Measurements from ENCODE around the gene GPR62. TPM values are rescaled to one million over a fixed set of nuclear protein-coding genes. Genes with fewer than 3 reads are reported as not detected.

Gene GPR62
- polyA plus RNA-seq, 12 donors = 0.22 to 1.0 (median 0.36) TPM; not detected in 2

Other genes with a start within 250 kb of the GPR62 start
- under 1 TPM in 10 of 12 donors, not detected in 2; 0.22 to 0.71 (median 0.44) TPM for gene GRM2, start 248.3 kb upstream of the GPR62 start, polyA plus RNA-seq (ENCODE audit: insufficient read length in 12 of 12)
- gene IQCF6, start 176.1 kb upstream of the GPR62 start, polyA plus RNA-seq (ENCODE audit: insufficient read length in 12 of 12) = not detected
- gene IQCF2, start 93.8 kb upstream of the GPR62 start, polyA plus RNA-seq (ENCODE audit: insufficient read length in 12 of 12) = not detected
- gene IQCF5, start 79.8 kb upstream of the GPR62 start, polyA plus RNA-seq (ENCODE audit: insufficient read length in 12 of 12) = not detected
- gene IQCF1, start 52.0 kb upstream of the GPR62 start, polyA plus RNA-seq (ENCODE audit: insufficient read length in 12 of 12) = under 1 TPM in 1 of 12 donors, not detected in 11; 0.25 TPM
- 10 to 100 TPM in 11 of 12 donors, not detected in 1; 11.2 to 15.6 (median 13.9) TPM for gene RRP9, start 13.5 kb upstream of the GPR62 start, polyA plus RNA-seq (ENCODE audit: insufficient read length in 12 of 12)
- gene PARP3, start 13.0 kb upstream of the GPR62 start, polyA plus RNA-seq (ENCODE audit: insufficient read length in 12 of 12) = 10 to 100 TPM in 1 of 12 donors, 1 to 10 TPM in 10, not detected in 1; 3.2 to 10.7 (median 5.4) TPM
- 10 to 100 TPM in 11 of 12 donors, not detected in 1; 45.3 to 71.8 (median 56.8) TPM for gene PCBP4, start 12.1 kb downstream of the GPR62 start, polyA plus RNA-seq (ENCODE audit: insufficient read length in 12 of 12)
- 10 to 100 TPM in 11 of 12 donors, not detected in 1; 14.3 to 56.0 (median 21.1) TPM for gene ABHD14B, start 18.7 kb downstream of the GPR62 start, polyA plus RNA-seq (ENCODE audit: insufficient read length in 12 of 12)
- 10 to 100 TPM in 8 of 12 donors, 1 to 10 TPM in 3, not detected in 1; 8.4 to 22.2 (median 11.0) TPM for gene ABHD14A, start 19.7 kb downstream of the GPR62 start, polyA plus RNA-seq (ENCODE audit: insufficient read length in 12 of 12)
- gene ACY1, start 28.2 kb downstream of the GPR62 start, polyA plus RNA-seq (ENCODE audit: insufficient read length in 12 of 12) = 10 to 100 TPM in 9 of 12 donors, 1 to 10 TPM in 2, not detected in 1; 7.7 to 44.6 (median 13.0) TPM
- gene RPL29, start 40.5 kb downstream of the GPR62 start, polyA plus RNA-seq (ENCODE audit: insufficient read length in 12 of 12) = 1,000 to 10,000 TPM in 11 of 12 donors, 100 to 1,000 TPM in 1; 967 to 3,003 (median 2,577) TPM
- gene DUSP7, start 101.2 kb downstream of the GPR62 start, polyA plus RNA-seq (ENCODE audit: insufficient read length in 12 of 12) = 10 to 100 TPM in 11 of 12 donors, not detected in 1; 16.4 to 25.8 (median 20.9) TPM
- gene POC1A, start 199.0 kb downstream of the GPR62 start, polyA plus RNA-seq (ENCODE audit: insufficient read length in 12 of 12) = 1 to 10 TPM in 10 of 12 donors, not detected in 2; 3.1 to 6.9 (median 4.5) TPM
- 10 to 100 TPM in 11 of 12 donors, not detected in 1; 26.5 to 55.3 (median 29.5) TPM for gene ALAS1, start 242.8 kb downstream of the GPR62 start, polyA plus RNA-seq (ENCODE audit: insufficient read length in 12 of 12)

Measured in muscle of arm (tissue), 12 donors.